Colon (tissue), 2 donors: Measurements from ENCODE around the gene DOCK11.

ENCODE experiments used
- FAIRE-seq: peaks from 2 replicates; lab custom pipeline; 2012; peaks lifted over from hg19 to GRCh38; lab: Jason Lieb, UNC
- donor health status: control.
- donor health status: control.

The DOCK11 gene

DNA sequence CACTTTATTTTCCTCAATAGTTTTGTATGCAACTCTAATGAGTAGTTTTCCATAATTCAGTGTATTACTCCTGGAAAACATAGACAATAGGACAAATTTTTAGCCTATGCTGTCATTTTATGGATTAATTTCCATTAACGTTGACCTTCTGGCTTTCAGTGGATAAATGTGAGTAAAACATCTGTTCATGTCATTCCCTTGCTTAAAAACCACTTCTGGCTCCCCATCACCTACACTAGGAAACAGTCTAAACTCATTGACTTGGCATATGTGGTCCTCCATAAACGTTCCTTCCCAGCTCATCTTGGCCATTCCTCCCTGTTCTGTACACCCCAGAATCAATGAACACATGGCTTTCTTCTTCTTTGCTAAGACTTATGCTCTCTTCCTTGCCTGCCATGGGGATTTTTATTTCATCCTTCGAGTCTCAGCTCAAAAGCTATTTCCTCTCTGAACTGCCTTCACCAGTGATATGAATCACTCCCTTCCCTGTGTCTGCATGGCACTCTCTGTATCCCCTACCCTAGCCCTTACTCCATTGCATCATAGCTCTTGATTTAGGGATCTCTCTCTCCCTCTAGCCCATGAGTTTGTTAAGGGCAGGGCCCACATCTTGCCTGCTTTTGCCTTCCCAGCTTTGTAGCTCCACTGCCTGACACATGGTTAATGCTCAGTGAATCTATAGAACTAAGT lies 34.8 kb downstream of the DOCK11 start:
- FAIRE-seq, result no peak

DNA sequence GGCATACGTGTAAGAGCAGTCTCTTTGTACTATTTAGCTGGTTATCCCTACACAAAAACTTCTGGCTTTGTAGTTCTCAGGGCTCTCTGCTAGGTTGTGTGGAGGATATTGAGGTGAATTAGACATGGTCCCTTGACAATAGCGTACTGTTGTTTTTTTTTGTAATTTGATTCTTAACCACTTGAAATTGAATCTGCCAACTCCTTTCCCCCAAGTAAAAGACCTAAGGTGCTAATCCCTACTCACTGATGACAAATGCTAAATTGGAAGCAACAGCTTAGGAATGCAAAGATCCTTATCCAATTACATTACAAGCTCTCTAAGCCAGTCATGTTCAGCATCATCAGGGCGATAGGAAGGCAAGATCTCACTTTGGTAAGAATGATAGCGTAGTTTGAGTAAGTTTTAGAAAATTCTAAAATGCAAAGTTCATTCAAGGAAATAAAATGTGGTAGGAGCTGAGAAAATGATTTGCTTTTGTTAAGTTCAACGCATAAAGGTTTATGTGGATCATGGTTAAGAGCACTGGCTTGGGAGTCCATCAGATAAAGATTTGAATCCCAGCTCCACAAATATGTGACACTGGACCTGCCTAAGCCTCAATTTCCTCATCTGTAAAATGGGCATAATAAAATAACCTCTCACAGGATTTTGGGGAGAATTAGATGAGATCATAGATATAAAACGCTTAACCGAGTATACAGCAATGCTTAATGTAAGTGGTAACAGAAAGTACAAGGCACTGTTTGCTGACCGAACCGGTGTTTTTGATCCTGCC lies 39.3 kb downstream of the DOCK11 start:
- FAIRE-seq, result no peak

DNA sequence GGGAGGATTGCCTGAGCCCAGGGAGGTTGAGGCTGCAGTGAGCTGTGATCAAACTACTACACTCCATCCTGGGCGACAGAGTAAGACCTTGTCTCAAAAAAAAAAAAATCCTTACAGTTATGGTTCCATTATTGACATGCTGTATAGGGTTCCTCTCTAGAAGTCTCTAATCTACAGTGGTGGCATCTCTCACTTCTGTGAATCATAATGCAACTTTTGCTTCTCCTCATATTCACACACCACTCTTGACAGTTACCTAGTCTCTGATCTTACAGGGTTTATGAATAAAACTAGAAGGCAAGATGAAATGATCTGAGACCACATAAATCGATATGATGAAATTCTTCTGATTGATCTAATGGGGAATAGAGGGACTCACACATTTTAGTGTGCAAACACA lies 40.6 kb downstream of the DOCK11 start:
- peak; percentile 49 for FAIRE-seq

DNA sequence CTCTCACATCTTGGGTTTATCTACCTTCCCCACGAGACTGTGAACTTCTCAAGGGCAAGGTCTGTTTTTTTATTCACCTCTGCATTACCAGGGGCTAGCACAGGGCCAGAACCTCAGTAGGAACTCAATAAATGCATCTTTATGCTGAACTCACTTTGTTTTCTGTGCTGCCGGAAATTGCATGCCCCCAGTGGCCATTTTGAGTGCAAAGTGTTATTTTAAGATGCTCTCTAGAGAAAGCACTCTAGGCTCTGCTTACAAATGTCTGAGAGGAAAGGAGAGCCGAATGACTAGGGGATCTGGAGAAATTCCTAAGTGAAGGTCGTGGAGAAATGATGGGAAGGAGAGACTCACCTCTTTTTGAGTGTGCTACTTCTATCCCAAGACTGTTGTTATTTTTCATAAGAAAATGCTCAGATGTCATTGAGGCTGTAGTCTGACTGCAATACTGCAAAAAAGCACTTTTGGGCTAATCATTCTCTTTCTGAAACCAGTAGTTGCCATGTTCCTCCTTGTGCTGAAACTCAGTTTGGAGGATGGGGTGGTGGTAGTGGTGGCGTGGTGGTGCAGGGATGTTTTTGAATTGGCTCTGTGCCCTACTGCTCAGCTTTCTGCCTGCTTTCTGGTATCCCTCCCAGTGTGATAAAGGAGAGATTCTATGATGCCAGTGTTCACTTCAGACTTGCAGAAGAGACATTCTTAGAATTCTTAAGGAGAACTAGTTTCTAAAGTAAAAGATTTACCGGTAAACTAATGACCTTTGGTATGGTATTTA lies 41.3 kb downstream of the DOCK11 start:
- FAIRE-seq, result no peak

GRCh38 chrX:118538386-118538785 lies 42.8 kb downstream of the DOCK11 start:
- FAIRE-seq, result peak; percentile 47

- no peak for FAIRE-seq
Measured at GRCh38 chrX:118540342-118540741, 44.7 kb downstream of the DOCK11 start.

DNA sequence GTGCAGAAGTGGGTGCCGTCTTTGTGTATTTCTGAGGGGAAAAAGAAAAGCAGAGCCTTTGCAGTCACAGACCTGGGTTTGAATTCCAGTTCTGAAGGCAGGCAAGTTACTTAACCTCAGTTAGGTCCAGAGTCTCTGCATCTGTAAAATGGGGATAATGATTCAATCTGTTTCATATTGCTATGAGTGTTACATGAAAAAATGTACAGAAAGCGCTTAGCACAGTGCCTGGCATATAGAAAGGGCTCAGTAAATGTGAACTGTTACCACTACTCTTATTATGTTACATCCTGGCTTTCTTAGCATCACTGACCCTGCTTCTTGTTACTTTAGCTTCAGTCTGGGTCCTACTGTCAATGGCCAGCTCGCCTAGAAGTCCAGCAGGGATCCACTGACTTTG lies 45.9 kb downstream of the DOCK11 start:
- FAIRE-seq, result no peak

- no peak for FAIRE-seq
Measured at GRCh38 chrX:118545510-118545909, 49.9 kb downstream of the DOCK11 start.

DNA sequence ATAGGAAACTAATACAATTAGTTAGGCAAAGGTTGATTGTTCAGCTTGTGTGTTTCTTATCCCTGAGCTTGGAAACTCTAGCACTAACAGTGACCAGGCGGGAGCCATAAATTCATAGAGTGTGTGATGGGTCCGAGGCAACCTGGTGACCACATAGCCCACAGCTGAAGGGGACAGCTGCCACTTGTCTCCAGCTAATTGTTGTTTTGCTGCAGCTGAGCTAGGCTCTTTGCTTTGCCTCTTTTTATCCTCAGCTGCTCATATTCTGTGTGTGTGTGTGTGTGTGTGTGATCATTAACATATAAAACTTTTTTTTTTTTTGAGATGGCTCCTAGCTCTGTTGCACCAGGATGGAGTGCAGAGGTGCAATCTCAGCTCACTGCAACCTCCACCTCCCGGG lies 53.2 kb downstream of the DOCK11 start:
- no peak for FAIRE-seq

DNA sequence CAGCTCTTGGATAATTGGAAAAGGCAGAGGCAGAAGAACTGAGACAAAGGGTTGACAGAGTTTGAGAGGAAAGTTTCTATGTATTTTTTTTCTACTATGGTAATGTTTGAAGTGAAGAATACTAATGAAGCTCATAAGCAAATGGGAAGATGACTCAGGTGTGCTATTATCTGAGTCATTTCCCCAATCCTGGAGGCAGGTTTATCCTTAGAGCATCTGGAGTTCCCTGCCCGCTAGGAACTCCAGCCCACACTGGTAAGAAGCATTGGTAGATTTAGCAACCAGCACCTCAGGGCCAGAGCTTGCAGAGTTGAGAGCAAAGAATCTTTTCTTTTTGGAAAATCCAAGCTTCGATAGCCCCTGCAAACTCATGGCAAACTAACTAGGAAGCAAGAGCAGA lies 55.2 kb downstream of the DOCK11 start:
- no peak for FAIRE-seq

GRCh38 chrX:118551426-118551825 lies 55.8 kb downstream of the DOCK11 start:
- no peak for FAIRE-seq

GRCh38 chrX:118552121-118552900 lies 56.7 kb downstream of the DOCK11 start:
- FAIRE-seq, result no peak

DNA sequence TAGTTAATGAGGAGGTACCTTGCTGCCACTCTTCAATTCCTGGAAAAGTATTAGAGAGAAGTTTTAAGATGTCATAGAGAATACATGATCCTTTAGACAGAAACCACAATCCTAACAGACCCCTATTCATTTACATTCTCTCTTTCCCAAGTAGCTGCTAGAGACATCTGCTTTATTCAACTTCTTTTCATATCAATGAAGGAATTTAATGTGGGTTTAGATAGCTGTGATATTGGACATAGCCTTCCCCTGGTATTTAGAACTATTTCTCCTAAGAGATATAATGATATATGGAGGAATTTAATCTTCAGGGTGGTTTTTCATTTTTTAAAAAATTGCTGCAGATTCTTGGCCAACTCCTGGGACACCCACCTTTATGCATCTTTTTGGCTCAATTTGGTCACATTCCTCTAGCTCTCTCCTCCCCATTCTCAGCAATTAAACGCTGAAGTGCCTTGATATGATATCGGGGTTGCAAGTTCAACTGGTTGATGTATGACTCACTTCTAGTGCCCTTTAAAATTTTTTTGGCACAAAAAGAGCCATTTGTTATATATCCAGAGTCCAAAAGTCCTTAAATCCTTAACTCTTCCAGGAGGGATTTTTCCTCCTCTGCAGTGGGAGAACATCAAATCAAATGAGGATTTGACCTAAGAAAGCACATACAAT lies 57.6 kb downstream of the DOCK11 start:
- no peak for FAIRE-seq

- no peak for FAIRE-seq
Measured at GRCh38 chrX:118554511-118554910, 58.9 kb downstream of the DOCK11 start.

DNA sequence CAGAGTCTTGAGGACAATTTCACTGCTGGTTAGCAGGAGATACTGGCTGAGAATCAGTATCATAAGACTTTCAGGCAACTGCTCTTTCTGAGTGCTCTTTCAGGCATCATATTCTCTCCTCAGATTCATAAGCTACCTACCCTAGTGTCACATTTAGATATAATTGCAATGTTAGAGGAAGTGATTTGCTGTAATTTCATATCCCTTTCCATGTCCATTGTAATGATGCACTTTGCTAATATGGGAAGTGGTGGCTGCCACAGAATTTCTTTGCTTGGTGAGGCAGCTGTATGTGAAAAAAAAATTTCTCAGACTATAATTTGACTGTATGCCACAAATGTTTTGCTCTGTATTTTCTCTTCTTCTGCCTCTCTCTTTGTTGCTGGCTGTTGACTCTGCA lies 63.3 kb downstream of the DOCK11 start:
- no peak for FAIRE-seq

DNA sequence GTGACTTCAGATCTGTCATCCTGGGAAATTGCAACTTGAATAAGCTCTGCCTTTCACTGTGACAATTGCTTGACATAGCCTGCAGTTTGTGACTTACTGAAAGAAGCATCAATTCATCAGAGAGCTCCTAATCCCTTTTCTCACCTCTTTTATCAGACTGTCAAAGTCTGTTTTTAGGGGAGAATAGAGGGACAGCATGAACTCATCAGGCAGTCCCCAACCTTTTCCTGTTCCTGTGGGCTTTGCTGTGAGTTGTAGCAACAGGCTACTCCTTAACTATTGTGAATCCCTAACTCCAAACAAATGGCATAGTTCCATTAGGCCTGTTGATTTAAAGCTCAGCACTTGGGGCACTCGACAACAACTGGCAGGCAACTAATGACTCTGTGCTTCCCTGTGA lies 64.9 kb downstream of the DOCK11 start:
- FAIRE-seq, result no peak

DNA sequence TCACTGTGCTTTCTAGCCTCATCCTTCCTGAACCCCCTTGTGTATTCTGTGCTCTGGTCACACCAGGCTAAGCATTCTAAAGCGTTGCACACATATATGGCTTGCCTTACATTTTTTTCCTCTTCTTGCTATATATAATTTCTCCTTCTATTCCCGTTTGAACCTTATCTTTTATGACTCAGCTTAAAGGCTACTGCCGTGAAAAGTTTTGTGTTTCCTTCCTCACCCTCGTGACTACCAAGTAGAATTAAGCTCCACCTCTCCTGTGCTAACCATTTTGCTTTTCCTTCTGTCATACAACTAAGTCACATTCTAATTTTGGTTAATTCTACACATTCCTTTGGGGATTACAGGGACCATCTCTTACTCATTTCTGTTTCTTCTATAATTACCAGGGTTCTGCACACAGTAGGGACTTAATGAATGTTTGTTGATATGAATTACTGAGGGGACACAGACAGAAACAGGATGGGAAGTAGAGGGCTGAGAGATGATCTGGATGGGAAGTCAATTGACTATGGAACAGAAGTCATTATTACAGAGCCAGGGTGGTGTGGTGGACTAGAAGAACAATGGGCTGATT lies 67.1 kb downstream of the DOCK11 start:
- FAIRE-seq, result no peak

DNA sequence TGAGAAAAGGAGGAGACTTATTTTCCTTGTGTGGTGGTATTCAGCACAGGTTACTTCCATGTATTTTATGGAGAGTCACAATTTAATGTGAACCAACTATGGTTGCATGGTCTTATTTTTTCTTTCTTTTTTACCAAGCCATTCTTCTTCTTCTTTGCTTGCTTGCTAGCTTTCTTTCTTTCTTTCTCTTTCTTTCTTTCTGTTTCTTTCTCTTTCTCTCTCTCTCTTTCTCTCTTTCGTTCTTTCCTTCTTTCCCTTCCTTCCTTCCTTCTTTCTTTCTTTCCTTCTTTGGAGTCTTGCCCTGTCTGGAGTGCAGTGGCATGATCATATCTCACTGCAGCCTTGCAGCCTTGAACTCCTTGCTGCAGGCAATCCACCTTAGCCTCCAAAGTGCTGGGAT lies 68.9 kb downstream of the DOCK11 start:
- FAIRE-seq, result no peak

- no peak for FAIRE-seq
Measured at GRCh38 chrX:118565853-118566252, 70.2 kb downstream of the DOCK11 start.

GRCh38 chrX:118566359-118566758 lies 70.7 kb downstream of the DOCK11 start:
- FAIRE-seq, result no peak

- FAIRE-seq, result no peak
Measured at GRCh38 chrX:118569676-118570075, 74.1 kb downstream of the DOCK11 start.
